SK-N-SH (cell line): ENCODE data around the gene SIX5. TPM values are rescaled to one million over a fixed set of nuclear protein-coding genes. Genes with fewer than 3 reads are reported as not detected.
A peak's percentile ranks its signal among the peaks of the same experiment; 100 is the strongest.

Experiments
- CTCF ChIA-PET: fragments of 300-600, 350-600 bp; formaldehyde crosslinking; extraction: SDS; loops from one replicate; lab custom pipeline; 2021; lab: Yijun Ruan, JAX
- POLR2A ChIA-PET: fragments of 350-600 bp; sonication (Branson Sonifier 250); formaldehyde crosslinking; extraction: SDS; loops from one replicate; lab custom pipeline; 2020; ENCODE audit warnings: antibody characterized with exemption, inconsistent platforms; lab: Yijun Ruan, JAX
- DNase-seq: peaks from one replicate; pipeline ENCODE4 v3.0.0; 2012
- H2AFZ ChIP-seq: fragments of 200-600 bp; sonication (generic); 2 replicates; pipeline ENCODE4 v1.8.1; 2016; ENCODE audit warnings: antibody characterized with exemption, mild to moderate bottlenecking, low read depth
- H3F3A ChIP-seq: fragments of 200-600 bp; sonication (generic); replicated peaks from 2 replicates; pipeline ENCODE3; 2016; ENCODE audit warnings: antibody characterized with exemption, mild to moderate bottlenecking; ENCODE audit not compliant: insufficient read depth
- H3K27ac ChIP-seq, 2 experiments: fragments of 200-500 bp in 1 of 2; fragments of 200-600 bp in 1 of 2; sonication (Bioruptor generic) in 1 of 2; sonication (generic), shearing (Covaris generic) in 1 of 2; 2 replicates each; pipeline versions ENCODE4 v1.5.1 to v1.6.1; 2014 to 2016; ENCODE audit warnings: low read depth in 2 of 2, inconsistent platforms in 1 of 2, low read length in 1 of 2, mild to moderate bottlenecking in 1 of 2, mixed read lengths in 1 of 2
- H3K27me3 ChIP-seq: fragments of 200-600 bp; sonication (generic), shearing (Covaris generic); 2 replicates; pipeline ENCODE4 v1.6.1; 2016; ENCODE audit warnings: mixed run types; ENCODE audit not compliant: insufficient read depth
- H3K36me3 ChIP-seq, 2 experiments: fragments of 200-500 bp in 1 of 2; fragments of 200-600 bp in 1 of 2; sonication (Bioruptor generic) in 1 of 2; sonication (generic) in 1 of 2; replicated peaks in 1 of 2; 2 replicates each; pipeline versions ENCODE3 to v1.5.1; 2014 to 2016; ENCODE audit warnings: low read length in 1 of 2, mild to moderate bottlenecking in 1 of 2; ENCODE audit not compliant: insufficient read depth in 2 of 2, control insufficient read depth in 1 of 2
- H3K4me1 ChIP-seq, 2 experiments: fragments of 200-500 bp in 1 of 2; fragments of 200-600 bp in 1 of 2; sonication (Bioruptor generic) in 1 of 2; sonication (generic), shearing (Covaris generic) in 1 of 2; 2 replicates each; pipeline versions ENCODE4 v1.5.1 to v1.6.1; 2014 to 2016; ENCODE audit warnings: low read depth in 1 of 2, low read length in 1 of 2, mixed run types in 1 of 2; ENCODE audit not compliant: insufficient read depth in 2 of 2, control insufficient read depth in 1 of 2
- H3K4me2 ChIP-seq: fragments of 200-600 bp; sonication (generic), shearing (Covaris generic); 2 replicates; pipeline ENCODE4 v1.6.1; 2017; ENCODE audit warnings: mixed run types
- H3K4me3 ChIP-seq, 2 experiments: fragments of 200-500 bp in 1 of 2; fragments of 200-600 bp in 1 of 2; sonication (Bioruptor generic) in 1 of 2; sonication (generic), shearing (Covaris generic) in 1 of 2; 2 replicates each; pipeline versions ENCODE4 v1.5.1 to v1.8.1; 2014 to 2016; ENCODE audit warnings: low read depth in 2 of 2, inconsistent platforms in 1 of 2, low read length in 1 of 2, mild to moderate bottlenecking in 1 of 2, mixed read lengths in 1 of 2, moderate library complexity in 1 of 2
- H3K79me2 ChIP-seq: fragments of 200-600 bp; sonication (generic); 2 replicates; pipeline ENCODE4 v1.8.1; 2017; ENCODE audit warnings: mild to moderate bottlenecking; ENCODE audit not compliant: insufficient read depth
- H3K9ac ChIP-seq: fragments of 200-600 bp; sonication (generic); 2 replicates; pipeline ENCODE4 v1.6.1; 2017; ENCODE audit warnings: mixed run types
- H3K9me2 ChIP-seq: fragments of 200-600 bp; sonication (generic); 2 replicates; pipeline ENCODE4 v1.6.1; 2017; ENCODE audit warnings: mixed run types
- H3K9me3 ChIP-seq: fragments of 200-600 bp; sonication (generic); 2 replicates; pipeline ENCODE4 v1.6.1; 2017; ENCODE audit warnings: mixed run types, mild to moderate bottlenecking, moderate library complexity
- H4K20me1 ChIP-seq: fragments of 200-600 bp; sonication (generic); 2 replicates; pipeline ENCODE4 v1.6.1; 2017; ENCODE audit warnings: mild to moderate bottlenecking, mixed run types; ENCODE audit not compliant: insufficient read depth
- CHD2 ChIP-seq: fragments of 150-350 bp; IDR thresholded peaks from 2 replicates; pipeline ENCODE4 v1.6.1; 2018; ENCODE audit warnings: low read length; ENCODE audit not compliant: partially characterized antibody
- ELF1 ChIP-seq: IDR thresholded peaks from 2 replicates; pipeline ENCODE4 v1.4.0; 2012
- EP300 ChIP-seq, 2 experiments: IDR thresholded peaks; 2 replicates each; pipeline versions ENCODE4 v1.4.0 to v1.6.1; 2012; ENCODE audit warnings: borderline replicate concordance in 1 of 2, low read depth in 1 of 2, low read length in 1 of 2
- FOSL2 ChIP-seq: IDR thresholded peaks from 2 replicates; pipeline ENCODE4 v1.4.0; 2012; ENCODE audit warnings: low read depth, mild to moderate bottlenecking, moderate library complexity, borderline replicate concordance
- FOXJ3 ChIP-seq: sonication (generic); formaldehyde crosslinking; IDR thresholded peaks from 2 replicates; pipeline ENCODE4 v1.5.1; 2020; ENCODE audit warnings: mild to moderate bottlenecking, missing genetic modification reagents
- FOXM1 ChIP-seq: IDR thresholded peaks from 2 replicates; pipeline ENCODE4 v1.4.0; 2012; ENCODE audit warnings: low read depth, mild to moderate bottlenecking
- GATA2 ChIP-seq: sonication (generic); formaldehyde crosslinking; IDR thresholded peaks from 2 replicates; pipeline ENCODE4 v1.5.0; 2020; ENCODE audit warnings: mild to moderate bottlenecking, missing genetic modification reagents
- JUND ChIP-seq: IDR thresholded peaks from 2 replicates; pipeline ENCODE4 v1.4.0; 2012
- MAX ChIP-seq: IDR thresholded peaks from 2 replicates; pipeline ENCODE4 v1.4.0; 2012; ENCODE audit warnings: low read depth
- MEF2A ChIP-seq: IDR thresholded peaks from 2 replicates; pipeline ENCODE4 v1.4.0; 2012; ENCODE audit warnings: low read depth, borderline replicate concordance
- MXI1 ChIP-seq: IDR thresholded peaks from 2 replicates; pipeline ENCODE4 v1.6.1; 2012; ENCODE audit warnings: mild to moderate bottlenecking, low read depth, low read length, improper control_type of control experiment
- NRF1 ChIP-seq: IDR thresholded peaks from 2 replicates; pipeline ENCODE4 v1.6.1; 2012; ENCODE audit warnings: low read depth, mild to moderate bottlenecking, low read length
- POLR2AphosphoS5 ChIP-seq: IDR thresholded peaks from 2 replicates; pipeline ENCODE4 v1.6.1; 2012; ENCODE audit warnings: low read depth, low read length
- RCOR1 ChIP-seq: fragments of 150-350 bp; IDR thresholded peaks from 2 replicates; pipeline ENCODE4 v1.6.1; 2017; ENCODE audit warnings: antibody characterized with exemption, low read length
- REST ChIP-seq: IDR thresholded peaks from 2 replicates; pipeline ENCODE4 v1.6.1; 2012; ENCODE audit warnings: mild to moderate bottlenecking, low read depth, low read length, moderate library complexity
- TAF1 ChIP-seq: IDR thresholded peaks from 2 replicates; pipeline ENCODE4 v1.6.1; 2012; ENCODE audit warnings: low read depth, mild to moderate bottlenecking, low read length, moderate library complexity, borderline replicate concordance
- TEAD4 ChIP-seq: IDR thresholded peaks from 2 replicates; pipeline ENCODE4 v1.4.0; 2012; ENCODE audit warnings: mild to moderate bottlenecking, borderline replicate concordance; ENCODE audit not compliant: insufficient read depth
- WGBS: methylation state at CpG from one replicate; pipeline ENCODE4 v1.1.6; 2017; ENCODE audit warnings: low lambda C conversion rate; 5-methylcytosine and 5-hydroxymethylcytosine counted together
- polyA plus RNA-seq, 3 experiments: library from polyadenylated mRNA; depleted of rRNA; stranded (reverse); fragments of >200 nt; gene quantifications; 2 replicates each; pipeline ENCODE4 v1.2.3, GENCODE V29; 2012

Gene SIX5
- polyA plus RNA-seq, 1 of the 3 experiments (the other 2 are of a cell fraction) = 8.4 TPM

- peaks cover 14% of the 10 kb centered on the region for H3F3A ChIP-seq
- POLR2A ChIA-PET = no interaction called here
- peak overlapping the region; percentile 72; the same call in 1 of the 2 replicates for H3K9ac ChIP-seq
- H3K4me3 ChIP-seq = no peak overlapping the region
- H3K27me3 ChIP-seq = no peaks in the 10 kb centered on the region
- no peaks in the 10 kb centered on the region for H3K9me2 ChIP-seq
- peaks cover 72% of the 10 kb centered on the region for H3K79me2 ChIP-seq
- H3K27ac ChIP-seq = peak overlapping the region; percentile 86 to 99; a peak in 3 of 4 replicates
- TF ChIP-seq JUND (no peak), EP300 (IDR thresholded peaks at IDR 0.05; ENCODE audit: borderline replicate concordance in 1 of 2, low read depth in 1 of 2, low read length in 1 of 2) (no peak), NRF1 (no peak), POLR2AphosphoS5 (no peak), MAX (no peak), TEAD4 (no peak), RCOR1 (no peak), REST (no peak), FOXM1 (no peak), MXI1 (no peak), MEF2A (no peak), TAF1 (no peak), ELF1 (no peak), FOXJ3 (no peak), FOSL2 (no peak), GATA2 (no peak), CHD2 (no peak)
- no peak for DNase-seq
- H3K4me2 ChIP-seq = peak overlapping the region; percentile 90; the same call in 1 of the 2 replicates
- H4K20me1 ChIP-seq = 0 out of 2 replicates have a peak, but pooled peaks cover 3% of the 10 kb centered on the region
- WGBS = 88% methylated on average over 3 of the region's 4 CpGs
- H3K9me3 ChIP-seq = no peaks in the 10 kb centered on the region
- H3K36me3 ChIP-seq = peaks cover 13 to 40% of the 10 kb centered on the region in 2 experiments
- peaks cover 22 to 30% of the 10 kb centered on the region in 2 experiments; a peak in 3 of 4 replicates for H3K4me1 ChIP-seq
- CTCF ChIA-PET = interaction anchor here (0.7 to 5.1 kb wide), 3 partner anchors 14 to 90 kb away, joined by 3 to 27 read pairs (median 3); partner anchors contain the start of gene SIX5
- H2AFZ ChIP-seq = no peak overlapping the region
These were observed 15.0 kb upstream of the SIX5 start for GRCh38 chr19:45784096-45784495.
